HFF-Myc (cell line): ENCODE results near the gene LRRC45.

Experiments
- DNase-seq: peaks from one replicate; pipeline ENCODE4 v3.0.0-alpha.2; 2011; ENCODE audit warnings: low read depth; ENCODE audit errors: extremely low read depth
- H3K4me3 ChIP-seq: replicated peaks from 2 replicates; pipeline ENCODE4 v1.5.1; 2011; ENCODE audit warnings: low read depth, mild to moderate bottlenecking, control low read depth, low read length
- CTCF ChIP-seq: IDR thresholded peaks from 2 replicates; pipeline ENCODE4 v1.5.1; 2012; ENCODE audit warnings: mild to moderate bottlenecking, low read depth, low read length, control low read depth; ENCODE audit errors: missing control alignments

The LRRC45 gene

DNA sequence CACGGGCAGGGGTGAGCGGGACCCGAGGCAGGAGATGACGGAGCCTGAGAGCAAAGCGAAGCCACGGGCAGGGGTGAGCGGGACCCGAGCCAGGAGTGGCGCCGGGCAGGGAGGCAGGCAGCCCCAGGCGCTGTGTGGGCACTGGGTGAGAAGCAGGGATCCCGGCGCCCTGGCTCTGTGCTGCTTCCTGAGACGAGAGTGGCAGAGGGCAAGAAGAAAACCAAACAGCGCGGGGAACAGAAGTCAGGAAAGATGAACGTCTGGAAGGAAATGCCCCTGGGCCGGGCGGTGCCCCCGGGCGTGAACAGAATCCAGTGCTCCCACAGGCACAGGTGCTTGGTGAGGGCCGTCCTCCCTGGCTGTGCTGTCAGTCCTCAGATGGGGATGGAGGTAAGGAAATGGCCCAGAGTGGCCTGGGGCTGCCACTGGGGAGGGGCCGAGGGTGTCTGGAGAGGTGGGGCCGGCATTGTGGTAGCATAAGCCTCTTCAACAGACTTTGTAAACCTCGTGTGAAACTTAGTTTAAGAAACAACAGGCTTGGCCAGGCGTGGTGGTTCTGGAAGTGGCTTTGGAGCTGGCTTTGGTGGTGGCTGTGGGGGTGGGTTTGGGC, 35.8 kb upstream of the LRRC45 start:
- H3K4me3 ChIP-seq: no peak overlapping the region
- no peak for DNase-seq
- no peak for TF ChIP-seq CTCF

DNA sequence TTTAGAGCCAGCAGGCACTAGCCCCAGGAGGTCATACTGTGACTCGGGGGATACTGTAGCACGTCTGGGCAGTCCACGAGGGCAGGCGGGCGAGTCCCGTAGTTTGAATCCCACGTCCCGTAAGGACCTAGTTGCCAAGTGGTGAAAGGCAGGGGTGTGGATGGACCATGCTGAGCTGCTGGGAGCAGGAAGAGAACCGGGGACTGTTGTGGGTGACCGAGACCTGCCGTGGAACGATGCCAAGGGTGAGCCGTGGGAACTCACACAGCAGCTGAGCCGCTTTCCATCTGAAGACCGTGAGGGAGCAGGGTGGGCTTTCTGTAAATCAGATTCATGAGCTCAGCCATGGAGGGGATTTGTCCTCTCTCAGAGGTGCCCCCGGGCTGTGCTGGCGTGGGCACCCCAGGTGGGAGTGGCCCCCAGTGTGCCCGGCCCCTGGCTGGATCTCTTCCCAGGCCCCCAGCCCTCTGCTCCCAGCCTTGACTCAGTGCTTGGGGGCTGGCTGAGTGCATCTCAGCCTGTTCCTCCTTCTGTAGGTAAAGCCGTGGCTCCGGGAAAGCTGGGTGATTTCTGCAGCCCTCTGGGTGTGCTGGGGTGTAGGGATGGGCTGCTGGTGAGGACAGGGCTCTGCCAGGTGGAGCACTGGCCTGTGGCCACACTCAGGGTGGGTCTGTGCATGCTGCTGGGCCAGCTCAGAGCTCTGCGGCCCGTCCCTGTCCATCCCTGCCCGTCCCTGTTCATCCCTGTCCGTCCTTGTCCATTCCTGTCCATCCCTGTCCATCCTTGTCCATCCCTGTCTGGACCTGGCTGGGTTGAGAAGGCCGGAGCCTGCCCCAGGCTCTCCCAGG, 32.0 kb upstream of the LRRC45 start:
- no peak overlapping the region for H3K4me3 ChIP-seq
- TF ChIP-seq CTCF: no peak
- no peak for DNase-seq

GRCh38 chr17:81991684-81992305, 31.3 kb upstream of the LRRC45 start:
- peak; percentile 29 for DNase-seq
- no peak for TF ChIP-seq CTCF
- H3K4me3 ChIP-seq: peak overlapping the region; percentile 15; the same call in 1 of the 2 replicates

- no peak for DNase-seq
- H3K4me3 ChIP-seq: peak overlapping the region; percentile 15; the same call in 1 of the 2 replicates
Measured at GRCh38 chr17:81992306-81993102, 30.6 kb upstream of the LRRC45 start.

GRCh38 chr17:81993729-81994592, 29.1 kb upstream of the LRRC45 start:
- no peak overlapping the region for H3K4me3 ChIP-seq
- DNase-seq: no peak
- no peak for TF ChIP-seq CTCF

More at GRCh38 chr17:81992306-81993102, 30.6 kb upstream of the LRRC45 start:
- TF ChIP-seq CTCF: no peak
